OCI-LY1 (cell line): ENCODE measurements around the gene PCDHA2.
A peak's percentile ranks its signal among the peaks of the same experiment; 100 is the strongest.

Experiments used
- H2AFZ ChIP-seq: fragments of 200-600 bp; sonication (generic), shearing (Covaris generic); 2 replicates; pipeline ENCODE4 v1.6.0; 2014; ENCODE audit warnings: antibody characterized with exemption, mild to moderate bottlenecking, low read length
- H3F3A ChIP-seq: fragments of 200-600 bp; sonication (generic), shearing (Covaris generic); 2 replicates; pipeline ENCODE4 v1.6.0; 2014; ENCODE audit warnings: mild to moderate bottlenecking, antibody characterized with exemption, low read length, moderate library complexity; ENCODE audit not compliant: insufficient read depth
- H3K27ac ChIP-seq: fragments of 200-600 bp; sonication (generic); 2 replicates; pipeline ENCODE4 v1.5.1; 2014; ENCODE audit warnings: low read length, mixed run types, mild to moderate bottlenecking, low read depth; ENCODE audit not compliant: poor library complexity, severe bottlenecking
- H3K27me3 ChIP-seq: fragments of 200-600 bp; sonication (generic); 2 replicates; pipeline ENCODE4 v1.6.0; 2014; ENCODE audit warnings: antibody characterized with exemption, mild to moderate bottlenecking, low read length, moderate library complexity; ENCODE audit not compliant: insufficient read depth
- H3K36me3 ChIP-seq: fragments of 200-600 bp; sonication (generic); 2 replicates; pipeline ENCODE4 v1.6.1; 2014; ENCODE audit warnings: mild to moderate bottlenecking, antibody characterized with exemption, low read length, moderate library complexity, mixed read lengths; ENCODE audit not compliant: insufficient read depth
- H3K4me1 ChIP-seq: fragments of 200-600 bp; sonication (generic); 2 replicates; pipeline ENCODE4 v1.5.1; 2014; ENCODE audit warnings: mild to moderate bottlenecking, low read length, moderate library complexity; ENCODE audit not compliant: insufficient read depth, severe bottlenecking
- H3K4me2 ChIP-seq: fragments of 200-600 bp; sonication (generic), shearing (Covaris generic); 2 replicates; pipeline ENCODE4 v1.6.1; 2014; ENCODE audit warnings: low read length
- H3K4me3 ChIP-seq: fragments of 200-600 bp; sonication (generic); 2 replicates; pipeline ENCODE4 v1.5.1; 2014; ENCODE audit warnings: low read length, low read depth, mild to moderate bottlenecking, mixed read lengths; ENCODE audit not compliant: poor library complexity, severe bottlenecking
- H3K79me2 ChIP-seq: fragments of 200-600 bp; shearing (Covaris generic); 2 replicates; pipeline ENCODE4 v1.6.1; 2016; ENCODE audit warnings: mixed run types, low read length, mixed read lengths; ENCODE audit not compliant: insufficient read depth
- H3K9ac ChIP-seq: fragments of 200-600 bp; sonication (generic), shearing (Covaris generic); 2 replicates; pipeline ENCODE4 v1.6.1; 2014; ENCODE audit warnings: mild to moderate bottlenecking, low read length, mixed read lengths
- H3K9me2 ChIP-seq: fragments of 200-600 bp; sonication (generic), shearing (Covaris generic); 2 replicates; pipeline ENCODE4 v1.6.1; 2014; ENCODE audit warnings: low read depth, mild to moderate bottlenecking, low read length, mixed read lengths
- H3K9me3 ChIP-seq: fragments of 200-600 bp; shearing (Covaris generic); 2 replicates; pipeline ENCODE4 v1.6.1; 2014; ENCODE audit warnings: low read length, mixed read lengths
- H4K20me1 ChIP-seq: fragments of 200-600 bp; sonication (generic), shearing (Covaris generic); 2 replicates; pipeline ENCODE4 v1.6.0; 2016; ENCODE audit warnings: mild to moderate bottlenecking, low read length; ENCODE audit not compliant: insufficient read depth
- EZH2 ChIP-seq: fragments of 200-600 bp; sonication (generic), shearing (Covaris generic); IDR thresholded peaks from 2 replicates; pipeline ENCODE4 v1.8.0; 2017; ENCODE audit warnings: borderline replicate concordance, mixed run types, mild to moderate bottlenecking, antibody characterized with exemption, low read length, moderate library complexity, mixed read lengths
- TF ChIP-seq, protein P1 (sequence below): fragments of 200-600 bp; sonication (generic), shearing (Covaris generic); IDR thresholded peaks from 2 replicates; pipeline ENCODE4 v1.5.1; 2017; ENCODE audit warnings: mild to moderate bottlenecking, antibody characterized with exemption, low read length, moderate library complexity, mixed read lengths

The PCDHA2 gene

DNA sequence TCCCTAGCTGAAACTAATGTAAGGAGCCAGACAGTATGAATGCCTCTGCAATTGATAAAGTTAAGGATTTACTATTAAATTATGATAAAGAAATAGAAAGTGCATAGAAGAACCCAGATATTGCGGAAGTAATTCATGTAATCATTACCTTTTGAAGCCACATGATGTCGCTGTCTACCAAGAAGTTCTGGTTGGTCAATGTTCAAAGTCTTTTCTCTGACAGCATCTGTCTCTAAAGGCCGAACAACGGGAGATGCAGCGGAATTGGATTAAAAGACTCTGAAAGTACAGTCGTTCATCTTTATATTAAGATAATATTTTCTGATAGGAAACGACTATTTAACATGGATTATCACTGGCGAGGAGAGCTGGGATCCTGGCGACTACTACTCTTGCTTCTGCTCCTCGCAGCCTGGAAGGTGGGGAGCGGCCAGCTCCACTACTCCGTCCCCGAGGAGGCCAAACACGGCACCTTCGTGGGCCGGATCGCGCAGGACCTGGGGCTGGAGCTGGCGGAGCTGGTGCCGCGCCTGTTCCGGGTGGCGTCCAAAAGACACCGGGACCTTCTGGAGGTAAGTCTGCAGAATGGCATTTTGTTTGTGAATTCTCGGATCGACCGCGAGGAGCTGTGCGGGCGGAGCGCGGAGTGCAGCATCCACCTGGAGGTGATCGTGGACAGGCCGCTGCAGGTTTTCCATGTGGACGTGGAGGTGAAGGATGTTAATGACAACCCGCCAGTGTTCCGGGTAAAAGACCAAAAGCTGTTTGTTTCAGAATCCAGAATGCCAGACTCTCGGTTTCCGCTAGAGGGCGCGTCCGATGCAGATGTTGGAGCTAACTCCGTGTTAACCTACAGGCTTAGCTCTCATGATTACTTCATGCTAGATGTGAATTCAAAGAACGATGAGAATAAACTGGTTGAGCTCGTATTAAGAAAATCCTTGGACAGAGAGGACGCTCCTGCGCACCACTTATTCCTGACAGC, 46.6 kb downstream of the PCDHA2 start, which contains the start of gene PCDHA8:
TSS of gene PCDHA8 (plus strand) at position 210 of the 985 bp plus-strand sequence. CDS start at position 345, 135 bp downstream.
- Histone ChIP-seq H3K4me1 (no peaks in the 10 kb centered on the region), H3F3A (no peaks in the 10 kb centered on the region), H3K9ac (no peak within 1 kb of the TSS), H2AFZ (no peak within 1 kb of the TSS), H3K36me3 (no peaks in the 10 kb centered on the region), H3K27me3 (no peaks in the 10 kb centered on the region), H3K4me2 (no peak within 1 kb of the TSS), H3K9me3 (no peaks in the 10 kb centered on the region), H3K79me2 (no peaks in the 10 kb centered on the region), H3K4me3 (no peak within 1 kb of the TSS), H4K20me1 (no peaks in the 10 kb centered on the region), H3K9me2 (no peaks in the 10 kb centered on the region), H3K27ac (no peak within 1 kb of the TSS)
- TF ChIP-seq, protein P1, sequence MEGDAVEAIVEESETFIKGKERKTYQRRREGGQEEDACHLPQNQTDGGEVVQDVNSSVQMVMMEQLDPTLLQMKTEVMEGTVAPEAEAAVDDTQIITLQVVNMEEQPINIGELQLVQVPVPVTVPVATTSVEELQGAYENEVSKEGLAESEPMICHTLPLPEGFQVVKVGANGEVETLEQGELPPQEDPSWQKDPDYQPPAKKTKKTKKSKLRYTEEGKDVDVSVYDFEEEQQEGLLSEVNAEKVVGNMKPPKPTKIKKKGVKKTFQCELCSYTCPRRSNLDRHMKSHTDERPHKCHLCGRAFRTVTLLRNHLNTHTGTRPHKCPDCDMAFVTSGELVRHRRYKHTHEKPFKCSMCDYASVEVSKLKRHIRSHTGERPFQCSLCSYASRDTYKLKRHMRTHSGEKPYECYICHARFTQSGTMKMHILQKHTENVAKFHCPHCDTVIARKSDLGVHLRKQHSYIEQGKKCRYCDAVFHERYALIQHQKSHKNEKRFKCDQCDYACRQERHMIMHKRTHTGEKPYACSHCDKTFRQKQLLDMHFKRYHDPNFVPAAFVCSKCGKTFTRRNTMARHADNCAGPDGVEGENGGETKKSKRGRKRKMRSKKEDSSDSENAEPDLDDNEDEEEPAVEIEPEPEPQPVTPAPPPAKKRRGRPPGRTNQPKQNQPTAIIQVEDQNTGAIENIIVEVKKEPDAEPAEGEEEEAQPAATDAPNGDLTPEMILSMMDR: peak; percentile 63
- TF ChIP-seq EZH2: no peak

DNA sequence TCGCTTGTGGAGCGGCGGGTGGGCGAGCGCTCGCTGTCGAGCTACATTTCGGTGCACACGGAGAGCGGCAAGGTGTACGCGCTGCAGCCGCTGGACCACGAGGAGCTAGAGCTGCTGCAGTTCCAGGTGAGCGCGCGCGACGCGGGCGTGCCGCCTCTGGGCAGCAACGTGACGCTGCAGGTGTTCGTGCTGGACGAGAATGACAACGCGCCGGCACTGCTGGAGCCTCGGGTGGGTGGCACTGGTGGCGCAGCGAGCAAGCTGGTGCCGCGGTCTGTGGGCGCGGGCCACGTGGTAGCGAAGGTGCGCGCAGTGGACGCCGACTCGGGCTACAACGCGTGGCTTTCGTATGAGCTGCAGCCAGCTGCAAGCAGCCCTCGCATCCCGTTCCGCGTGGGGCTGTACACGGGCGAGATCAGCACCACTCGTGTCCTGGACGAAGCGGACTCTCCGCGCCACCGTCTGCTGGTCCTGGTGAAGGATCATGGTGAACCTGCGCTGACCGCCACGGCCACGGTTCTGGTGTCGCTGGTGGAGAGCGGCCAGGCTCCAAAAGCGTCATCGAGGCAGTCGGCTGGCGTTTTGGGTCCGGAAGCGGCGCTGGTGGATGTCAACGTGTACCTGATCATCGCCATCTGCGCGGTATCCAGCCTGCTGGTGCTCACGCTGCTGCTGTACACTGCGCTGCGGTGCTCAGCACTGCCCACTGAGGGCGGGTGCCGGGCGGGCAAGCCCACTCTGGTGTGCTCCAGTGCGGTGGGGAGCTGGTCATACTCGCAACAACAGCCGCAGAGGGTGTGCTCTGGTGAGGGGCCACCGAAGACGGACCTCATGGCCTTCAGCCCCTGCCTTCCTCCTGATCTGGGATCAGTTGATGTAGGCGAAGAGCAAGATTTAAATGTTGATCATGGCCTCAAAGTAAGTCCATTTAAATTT, 48.4 kb downstream of the PCDHA2 start:
- Histone ChIP-seq H3K9me3 (no peaks in the 10 kb centered on the region), H3K79me2 (no peaks in the 10 kb centered on the region), H3K9ac (no peak overlapping the region), H3K4me3 (no peak overlapping the region), H3K4me2 (no peak overlapping the region), H3K9me2 (no peaks in the 10 kb centered on the region), H3F3A (no peaks in the 10 kb centered on the region), H3K27me3 (no peaks in the 10 kb centered on the region), H2AFZ (no peak overlapping the region), H3K36me3 (no peaks in the 10 kb centered on the region), H4K20me1 (no peaks in the 10 kb centered on the region), H3K27ac (no peak overlapping the region), H3K4me1 (no peaks in the 10 kb centered on the region)
- TF ChIP-seq, protein P1: no peak
- no peak for TF ChIP-seq EZH2
